Astrocyte of the spinal cord (primary cell): Measurements from ENCODE around the gene MTA1.

Experiments used
- DNase-seq: peaks from one replicate; pipeline ENCODE4 v3.0.0; 2011; ENCODE audit warnings: low read depth, low spot score
- H3K4me3 ChIP-seq: 2 replicates; pipeline ENCODE4 v1.5.1; 2011; ENCODE audit warnings: low read depth, mild to moderate bottlenecking, low read length, moderate library complexity
- CTCF ChIP-seq: IDR thresholded peaks from 2 replicates; pipeline ENCODE4 v1.5.1; 2012; ENCODE audit warnings: low read depth, mild to moderate bottlenecking, low read length, inconsistent platforms
- in situ Hi-C: cut with HindIII; loops from 2 replicates; pipeline ENCODE4 v1.10.0; 2017; ENCODE audit warnings: low sequenced_read_pairs

The MTA1 gene

DNA sequence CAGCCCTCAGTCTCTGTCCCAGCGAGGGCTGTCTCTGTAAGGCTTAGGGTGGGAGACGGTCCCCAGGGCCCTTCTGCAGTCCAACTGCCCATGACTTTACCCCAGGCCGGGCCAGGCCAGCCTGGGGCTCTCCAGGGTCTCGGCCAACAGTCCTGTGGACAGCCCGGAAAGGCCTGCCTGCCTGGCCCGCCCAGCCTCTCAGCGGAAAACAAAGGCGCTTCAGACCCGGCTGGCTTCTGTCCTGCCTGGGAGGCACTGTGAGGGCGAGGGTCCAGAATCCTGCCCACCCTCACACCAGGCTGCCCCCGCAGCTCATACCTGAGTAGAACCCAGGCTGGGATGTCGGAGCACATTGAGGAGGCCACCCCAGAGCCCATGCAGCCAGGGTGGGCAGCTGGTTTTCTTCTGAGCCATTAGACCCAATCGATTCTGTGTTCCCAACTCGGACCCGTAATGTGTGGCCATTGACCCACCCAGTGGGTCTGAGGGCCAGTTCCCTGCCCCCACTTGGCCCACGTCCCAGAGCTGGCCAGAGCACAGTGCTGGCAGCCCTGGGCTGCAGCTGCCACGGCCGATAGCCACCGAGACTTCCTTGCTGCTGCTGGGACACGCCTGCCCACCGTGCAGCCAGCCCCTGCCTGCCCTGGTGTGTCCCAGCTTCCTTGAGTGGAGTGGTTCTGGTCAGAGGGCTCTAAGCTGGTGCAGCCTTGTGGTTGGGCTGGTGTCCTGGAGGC is 56.6 kb downstream of the MTA1 start:
- TF ChIP-seq CTCF = no peak
- in situ Hi-C loops = no loop called here
- peak; percentile 31 for DNase-seq
- peak overlapping the region; percentile 71 for H3K4me3 ChIP-seq

- no peak for DNase-seq
- no peak for TF ChIP-seq CTCF
- H3K4me3 ChIP-seq = peak overlapping the region; percentile 71
- in situ Hi-C loops = no loop called here
These were observed 57.4 kb downstream of the MTA1 start for GRCh38 chr14:105476831-105477659.

GRCh38 chr14:105477660-105478397 is 58.2 kb downstream of the MTA1 start:
- TF ChIP-seq CTCF = no peak
- in situ Hi-C loops = no loop called here
- DNase-seq = no peak
- H3K4me3 ChIP-seq = no peak overlapping the region

DNA sequence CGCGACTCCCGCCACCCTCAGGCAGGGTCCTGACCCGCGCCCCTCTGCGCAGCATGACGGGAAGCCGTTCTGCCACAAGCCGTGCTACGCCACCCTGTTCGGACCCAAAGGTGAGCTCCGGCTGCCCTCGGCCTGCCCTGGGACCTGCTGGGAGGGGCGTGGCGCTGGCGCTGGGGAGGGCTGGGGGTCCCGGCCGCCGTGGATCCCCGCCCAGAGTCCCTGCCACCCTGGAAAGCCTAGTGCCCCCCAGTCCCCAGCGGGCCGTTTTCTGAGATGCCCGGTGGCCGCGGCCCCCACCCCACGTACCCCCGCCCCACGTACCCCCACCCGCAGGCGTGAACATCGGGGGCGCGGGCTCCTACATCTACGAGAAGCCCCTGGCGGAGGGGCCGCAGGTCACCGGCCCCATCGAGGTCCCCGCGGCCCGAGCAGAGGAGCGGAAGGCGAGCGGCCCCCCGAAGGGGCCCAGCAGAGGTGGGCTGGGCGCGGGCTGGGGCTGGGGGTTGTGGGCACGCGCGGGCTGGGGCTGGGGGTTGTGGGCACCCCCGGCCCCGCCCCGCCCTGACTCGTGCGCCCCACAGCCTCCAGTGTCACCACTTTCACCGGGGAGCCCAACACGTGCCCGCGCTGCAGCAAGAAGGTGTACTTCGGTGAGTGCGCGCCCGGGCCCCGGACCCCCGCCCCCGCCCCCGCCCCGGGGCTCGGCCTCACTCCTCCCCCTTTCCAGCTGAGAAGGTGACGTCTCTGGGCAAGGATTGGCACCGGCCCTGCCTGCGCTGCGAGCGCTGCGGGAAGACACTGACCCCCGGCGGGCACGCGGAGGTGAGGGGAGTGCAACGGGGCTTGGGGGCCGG is 59.0 kb downstream of the MTA1 start:
- DNase-seq = no peak
- TF ChIP-seq CTCF = no peak
- H3K4me3 ChIP-seq = no peak overlapping the region
- in situ Hi-C loops = no loop called here

DNA sequence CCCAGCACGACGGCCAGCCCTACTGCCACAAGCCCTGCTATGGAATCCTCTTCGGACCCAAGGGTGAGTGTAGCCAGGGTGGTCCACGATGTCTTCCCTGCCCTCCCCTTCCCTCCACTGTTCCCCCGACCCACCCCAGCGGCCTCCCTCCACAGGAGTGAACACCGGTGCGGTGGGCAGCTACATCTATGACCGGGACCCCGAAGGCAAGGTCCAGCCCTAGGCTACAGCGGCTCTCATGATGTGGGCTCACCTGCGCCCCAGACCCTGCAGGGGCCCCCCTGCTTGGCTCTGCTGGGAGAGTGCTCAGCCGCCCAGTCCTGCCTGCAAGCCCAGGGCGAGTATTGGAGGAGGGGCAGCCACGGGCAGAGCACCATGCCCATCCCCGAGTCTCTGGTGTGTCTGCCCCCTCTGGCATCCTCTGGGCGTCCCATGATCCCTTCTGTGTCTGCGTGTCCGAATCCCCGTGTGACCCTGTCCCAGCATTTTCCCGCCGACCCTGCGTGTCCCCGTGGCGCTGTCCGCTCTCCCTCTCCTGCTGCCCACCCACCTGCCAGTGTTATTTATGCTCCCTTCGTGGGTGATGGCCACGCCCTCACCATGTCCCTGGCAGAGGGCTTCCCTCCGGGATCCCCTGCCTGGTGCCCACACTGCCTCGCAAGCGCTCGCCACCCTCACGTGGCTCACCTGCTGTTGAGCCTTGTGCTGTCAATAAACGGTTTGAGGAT is 60.0 kb downstream of the MTA1 start:
- no peak for TF ChIP-seq CTCF
- H3K4me3 ChIP-seq = no peak overlapping the region
- DNase-seq = no peak
- in situ Hi-C loops = no loop called here
